GM18951 (cell line): ENCODE data around the gene HUWE1.

Experiments used
- POLR2A ChIP-seq: IDR thresholded peaks from 4 replicates; pipeline ENCODE4 v1.6.1; 2011; ENCODE audit warnings: mild to moderate bottlenecking; ENCODE audit not compliant: insufficient read length, insufficient read depth; ENCODE audit errors: extremely low read depth
- in situ Hi-C: fragments of 300-500 bp; cut with MboI; formaldehyde crosslinking; loops from one replicate; pipeline ENCODE4 v1.12.0; 2022; ENCODE audit warnings: low sequenced_read_pairs, mixed read lengths, inconsistent platforms; ENCODE audit not compliant: unreplicated experiment

Gene HUWE1

GRCh38 chrX:53494436-53494835, 192.1 kb downstream of the HUWE1 start:
- in situ Hi-C loops, result no loop called here
- TF ChIP-seq POLR2A, result no peak

DNA sequence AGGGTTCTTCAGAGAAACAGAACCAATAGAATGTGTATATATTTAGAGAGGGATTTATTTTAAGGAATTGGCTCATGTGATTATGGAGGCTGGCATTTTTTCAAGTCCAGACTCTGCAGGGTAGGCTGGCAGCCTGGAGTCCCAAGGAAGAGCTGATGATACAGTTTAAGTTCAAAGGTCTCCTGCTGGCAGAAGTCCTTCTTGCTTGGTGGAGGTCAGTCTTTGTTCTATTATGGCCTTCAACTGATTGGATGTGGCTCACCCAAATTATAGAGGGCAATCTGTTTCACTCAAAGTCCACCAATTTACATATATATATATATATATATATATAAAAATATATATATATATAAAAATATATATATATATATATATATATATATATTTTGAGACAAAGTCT, 200.2 kb downstream of the HUWE1 start:
- in situ Hi-C loops, result no loop called here
- TF ChIP-seq POLR2A, result no peak

DNA sequence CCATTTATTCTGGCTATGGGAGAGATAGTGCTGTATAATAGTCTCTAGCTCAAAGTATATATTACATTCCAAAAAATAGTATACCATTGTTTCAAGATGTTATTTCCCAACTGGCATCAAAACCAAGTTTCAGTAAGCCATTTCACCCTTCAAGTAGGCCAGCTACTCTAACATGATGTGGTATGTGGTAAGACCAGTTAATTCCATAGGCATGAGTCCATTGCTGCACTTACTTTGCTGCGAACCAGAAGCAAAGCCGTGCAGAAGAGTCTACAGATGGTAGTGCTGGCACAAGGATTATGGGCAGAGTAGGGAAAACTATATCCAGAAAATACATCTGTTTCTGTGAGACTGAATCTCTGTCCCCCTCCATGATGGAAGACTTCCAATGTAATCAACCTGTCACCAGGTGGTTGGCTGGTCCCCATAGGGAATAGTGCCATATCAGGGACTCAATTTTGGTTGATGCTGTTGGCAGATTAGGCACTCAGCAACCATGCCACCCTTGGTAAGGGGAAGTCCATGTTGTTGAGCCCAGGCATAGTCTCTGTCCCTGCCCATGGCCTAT, 202.6 kb downstream of the HUWE1 start:
- no peak for TF ChIP-seq POLR2A
- in situ Hi-C loops, result no loop called here

DNA sequence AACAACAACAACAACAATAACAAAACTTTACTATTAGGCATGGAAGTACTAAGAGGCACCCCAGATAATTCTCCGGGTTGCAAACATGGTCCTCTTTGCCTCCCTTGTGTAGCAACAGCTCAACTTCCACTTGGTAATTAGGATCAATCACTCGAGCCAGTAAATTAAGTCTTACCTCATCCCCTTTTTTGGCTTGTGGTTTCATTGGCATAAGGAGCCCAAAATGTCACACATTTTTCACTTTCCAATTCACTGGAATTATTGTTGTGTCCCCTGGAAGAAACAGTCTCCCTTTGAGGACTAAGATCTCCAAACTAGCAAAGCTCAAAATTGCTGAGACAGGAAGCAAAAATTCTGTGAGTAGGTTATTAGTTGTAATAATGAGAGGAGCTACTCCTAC, 203.1 kb downstream of the HUWE1 start:
- TF ChIP-seq POLR2A, result no peak
- in situ Hi-C loops, result no loop called here
